ENCODE results near the gene PARD3. TPM values are rescaled to one million over a fixed set of nuclear protein-coding genes. Genes with fewer than 3 reads are reported as not detected.

The PARD3 gene
- total RNA-seq, 2 experiments from 2014 or later, result 0.53 to 0.71 TPM

DNA sequence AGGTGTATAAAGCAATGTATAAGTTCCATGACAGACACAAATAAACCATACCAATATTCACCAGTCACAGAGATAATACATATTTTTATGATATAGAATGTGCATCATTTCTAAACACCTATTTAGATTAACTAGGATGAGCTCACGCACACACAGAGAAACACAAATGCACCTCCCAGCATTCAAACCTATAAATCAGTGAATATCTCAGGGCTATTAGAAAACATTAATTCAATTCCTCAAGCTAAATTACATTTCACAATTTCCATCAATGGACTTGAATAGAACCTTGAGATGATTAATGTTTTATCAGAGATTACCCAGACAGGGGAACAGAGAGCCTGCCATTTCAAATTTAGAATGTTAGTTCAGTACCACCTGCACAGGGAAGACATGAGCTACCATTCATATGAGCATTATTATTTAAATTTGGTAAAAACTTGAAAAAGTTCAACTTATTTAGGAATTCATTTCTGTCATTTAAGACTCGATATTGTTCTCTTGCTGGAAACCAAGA lies 221.7 kb downstream of the PARD3 start:
- ChIA-PET POLR2A (no interaction called here), CTCF (interaction anchor here (1.2 kb wide), 1 partner anchor 10 kb away, joined by 3 read pairs; no protein-coding TSS in a partner anchor)
- Mint-ChIP-seq H3K36me3 (ENCODE audit: low read depth) (no peaks in the 10 kb centered on the region), H3K27ac (no peak overlapping the region), H3K4me1 (ENCODE audit: low read depth) (no peaks in the 10 kb centered on the region), H3K4me3 (no peak overlapping the region), H3K9me3 (no peaks in the 10 kb centered on the region), H3K27me3 (peaks cover 15% of the 10 kb centered on the region)
- no peak overlapping the region for H3K27ac ChIP-seq (ENCODE audit: low read depth in 1 of 2, low read length in 2 of 2)
- H3K36me3 ChIP-seq (ENCODE audit: insufficient read depth, low read length), result no peaks in the 10 kb centered on the region
- H3K4me1 ChIP-seq (ENCODE audit: insufficient read depth, low read length), result no peaks in the 10 kb centered on the region
- intact Hi-C loops (cut with DNase I, micrococcal nuclease), result no loop called here
- no peaks in the 10 kb centered on the region for H3K9me3 ChIP-seq (ENCODE audit: control insufficient read depth in 1 of 2, insufficient read depth in 1 of 2, low read length in 2 of 2)
- no peaks in the 10 kb centered on the region for H3K27me3 ChIP-seq (ENCODE audit: control insufficient read depth in 1 of 2, insufficient read depth in 2 of 2, low read length in 2 of 2)
- TF ChIP-seq, protein P1, sequence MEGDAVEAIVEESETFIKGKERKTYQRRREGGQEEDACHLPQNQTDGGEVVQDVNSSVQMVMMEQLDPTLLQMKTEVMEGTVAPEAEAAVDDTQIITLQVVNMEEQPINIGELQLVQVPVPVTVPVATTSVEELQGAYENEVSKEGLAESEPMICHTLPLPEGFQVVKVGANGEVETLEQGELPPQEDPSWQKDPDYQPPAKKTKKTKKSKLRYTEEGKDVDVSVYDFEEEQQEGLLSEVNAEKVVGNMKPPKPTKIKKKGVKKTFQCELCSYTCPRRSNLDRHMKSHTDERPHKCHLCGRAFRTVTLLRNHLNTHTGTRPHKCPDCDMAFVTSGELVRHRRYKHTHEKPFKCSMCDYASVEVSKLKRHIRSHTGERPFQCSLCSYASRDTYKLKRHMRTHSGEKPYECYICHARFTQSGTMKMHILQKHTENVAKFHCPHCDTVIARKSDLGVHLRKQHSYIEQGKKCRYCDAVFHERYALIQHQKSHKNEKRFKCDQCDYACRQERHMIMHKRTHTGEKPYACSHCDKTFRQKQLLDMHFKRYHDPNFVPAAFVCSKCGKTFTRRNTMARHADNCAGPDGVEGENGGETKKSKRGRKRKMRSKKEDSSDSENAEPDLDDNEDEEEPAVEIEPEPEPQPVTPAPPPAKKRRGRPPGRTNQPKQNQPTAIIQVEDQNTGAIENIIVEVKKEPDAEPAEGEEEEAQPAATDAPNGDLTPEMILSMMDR (IDR thresholded peaks at IDR 0.05), result no peak
- no peak overlapping the region for H3K4me3 ChIP-seq (ENCODE audit: low read length)
- ATAC-seq (ENCODE audit: poor library complexity) (no peak), DNase-seq (no peak)

DNA sequence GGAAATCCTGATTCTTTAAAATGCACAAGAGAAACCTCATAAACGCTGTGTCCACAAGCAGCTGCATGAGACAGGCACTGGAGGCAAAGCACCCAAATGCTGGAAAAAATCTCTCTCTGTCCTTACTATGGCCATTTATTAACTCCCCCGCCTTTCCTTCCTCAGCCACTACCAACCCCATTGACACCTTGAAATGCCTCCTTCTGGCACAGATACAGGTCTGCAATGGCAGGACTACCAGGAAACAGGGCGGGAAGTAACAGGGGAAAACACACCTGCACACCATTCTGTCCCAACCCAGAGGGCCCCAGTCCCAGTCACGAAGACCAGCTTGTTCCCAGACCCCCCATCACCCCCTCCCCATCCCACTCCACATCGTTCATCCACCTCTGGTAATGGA lies 224.3 kb downstream of the PARD3 start:
- H3K9me3 ChIP-seq (ENCODE audit: control insufficient read depth in 1 of 2, insufficient read depth in 1 of 2, low read length in 2 of 2), result no peaks in the 10 kb centered on the region
- Mint-ChIP-seq H3K27ac (no peak overlapping the region), H3K9me3 (no peaks in the 10 kb centered on the region), H3K4me1 (ENCODE audit: low read depth) (no peaks in the 10 kb centered on the region), H3K36me3 (ENCODE audit: low read depth) (no peaks in the 10 kb centered on the region), H3K27me3 (peaks cover 18% of the 10 kb centered on the region), H3K4me3 (no peak overlapping the region)
- H3K4me3 ChIP-seq (ENCODE audit: low read length), result no peak overlapping the region
- no peaks in the 10 kb centered on the region for H3K4me1 ChIP-seq (ENCODE audit: insufficient read depth, low read length)
- H3K27ac ChIP-seq (ENCODE audit: low read depth in 1 of 2, low read length in 2 of 2), result no peak overlapping the region
- H3K27me3 ChIP-seq (ENCODE audit: control insufficient read depth in 1 of 2, insufficient read depth in 2 of 2, low read length in 2 of 2), result no peaks in the 10 kb centered on the region
- DNase-seq (no peak), ATAC-seq (ENCODE audit: poor library complexity) (no peak)
- TF ChIP-seq, protein P1 (IDR thresholded peaks at IDR 0.05), result no peak
- POLR2A ChIA-PET, result no interaction called here
- intact Hi-C loops (cut with DNase I, micrococcal nuclease), result no loop called here
- no peaks in the 10 kb centered on the region for H3K36me3 ChIP-seq (ENCODE audit: insufficient read depth, low read length)
- CTCF ChIA-PET, result no interaction called here

DNA sequence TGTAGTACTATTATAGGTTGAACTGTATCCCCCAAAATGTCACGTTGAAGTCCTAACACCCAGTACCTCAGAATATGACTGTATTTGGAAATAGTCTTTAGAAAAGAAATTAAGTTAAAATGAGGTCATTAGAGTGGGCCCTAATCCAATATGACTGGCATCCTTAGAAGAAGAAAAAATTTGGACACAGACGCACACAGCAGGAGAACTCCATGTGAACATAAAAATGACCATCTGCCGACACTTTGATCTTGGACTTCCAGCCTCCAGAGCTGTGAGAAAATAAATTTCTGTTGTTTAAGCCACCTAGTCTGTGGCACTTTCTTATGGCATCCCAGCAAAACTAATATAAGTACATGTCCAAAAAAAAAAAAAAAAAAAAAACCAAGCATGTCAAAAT lies 225.8 kb downstream of the PARD3 start:
- Mint-ChIP-seq H3K4me3 (no peak overlapping the region), H3K36me3 (ENCODE audit: low read depth) (no peaks in the 10 kb centered on the region), H3K27ac (no peak overlapping the region), H3K4me1 (ENCODE audit: low read depth) (no peaks in the 10 kb centered on the region), H3K27me3 (peaks cover 18% of the 10 kb centered on the region), H3K9me3 (no peaks in the 10 kb centered on the region)
- Histone ChIP-seq H3K4me3 (ENCODE audit: low read length) (no peak overlapping the region), H3K36me3 (ENCODE audit: insufficient read depth, low read length) (no peaks in the 10 kb centered on the region), H3K9me3 (ENCODE audit: control insufficient read depth in 1 of 2, insufficient read depth in 1 of 2, low read length in 2 of 2) (no peaks in the 10 kb centered on the region), H3K27me3 (ENCODE audit: control insufficient read depth in 1 of 2, insufficient read depth in 2 of 2, low read length in 2 of 2) (no peaks in the 10 kb centered on the region), H3K27ac (ENCODE audit: low read depth in 1 of 2, low read length in 2 of 2) (no peak overlapping the region), H3K4me1 (ENCODE audit: insufficient read depth, low read length) (no peaks in the 10 kb centered on the region)
- ChIA-PET POLR2A (no interaction called here), CTCF (no interaction called here)
- intact Hi-C loops (cut with DNase I, micrococcal nuclease), result no loop called here
- no peak for ATAC-seq (ENCODE audit: poor library complexity)
- no peak for DNase-seq
- TF ChIP-seq, protein P1 (IDR thresholded peaks at IDR 0.05), result no peak
